A549 (cell line): ENCODE measurements around the gene SAPCD2. TPM values are rescaled to one million over a fixed set of nuclear protein-coding genes. Genes with fewer than 3 reads are reported as not detected.

Experiments used
- ATAC-seq, 2 experiments: fragments of 200-7000 bp in 1 of 2; fragments of >200 bp in 1 of 2; cut with Nextera tagmentation in 1 of 2; cut with Tn5 transposase in 1 of 2; 3 replicates each; pipeline versions ENCODE4 v1.8.0 to v1.9.1; 2018 to 2020; ENCODE audit warnings: mild to moderate bottlenecking in 1 of 2, moderate library complexity in 1 of 2
- CTCF ChIA-PET: fragments of 300-600 bp; sonication (Branson Sonifier 250); formaldehyde crosslinking; extraction: SDS; loops from one replicate; lab custom pipeline; 2021; ENCODE audit warnings: antibody characterized with exemption, inconsistent platforms; lab: Yijun Ruan, JAX
- POLR2A ChIA-PET: fragments of 350-600 bp; formaldehyde crosslinking; extraction: SDS; loops from one replicate; lab custom pipeline; 2021; ENCODE audit warnings: antibody characterized with exemption, inconsistent platforms; lab: Yijun Ruan, JAX
- DNase-seq, 2 experiments: peaks; one replicate each; pipeline versions ENCODE4 v3.0.0 to v3.0.0-alpha.2; 2011 to 2016; ENCODE audit warnings: low read depth in 1 of 2, low spot score in 1 of 2
- FAIRE-seq: peaks from 2 replicates; lab custom pipeline; 2011; peaks lifted over from hg19 to GRCh38; lab: Jason Lieb, UNC
- H3K27ac ChIP-seq, 2 experiments: fragments of >200 bp; sonication (Bioruptor Twin); formaldehyde crosslinking; 3 replicates each; pipeline ENCODE4 v1.5.1; 2016 to 2017
- H3K4me1 ChIP-seq: fragments of >200 bp; sonication (Bioruptor Twin); formaldehyde crosslinking; 3 replicates; pipeline ENCODE4 v1.6.1; 2016
- H3K4me2 ChIP-seq: fragments of >200 bp; sonication (Bioruptor Twin); formaldehyde crosslinking; 3 replicates; pipeline ENCODE4 v1.6.1; 2016
- H3K4me3 ChIP-seq: fragments of >200 bp; sonication (Bioruptor Twin); formaldehyde crosslinking; 3 replicates; pipeline ENCODE4 v1.5.1; 2016
- H3K9me3 ChIP-seq: fragments of >200 bp; sonication (Bioruptor Twin); formaldehyde crosslinking; 3 replicates; pipeline ENCODE4 v1.6.1; 2016
- CBX2 ChIP-seq: fragments of 200-600 bp; sonication (generic); IDR thresholded peaks from 2 replicates; pipeline ENCODE4 v1.6.1; 2016; ENCODE audit warnings: low read depth, mild to moderate bottlenecking, borderline replicate concordance
- CBX8 ChIP-seq: fragments of 200-600 bp; sonication (generic); IDR thresholded peaks from 2 replicates; pipeline ENCODE4 v1.6.1; 2016
- CHD4 ChIP-seq: fragments of 200-600 bp; sonication (generic); IDR thresholded peaks from 2 replicates; pipeline ENCODE4 v1.6.1; 2016; ENCODE audit warnings: antibody characterized with exemption, mild to moderate bottlenecking, borderline replicate concordance
- CTCF ChIP-seq: fragments of >200 bp; sonication (Bioruptor Twin); formaldehyde crosslinking; IDR thresholded peaks from 3 replicates; pipeline ENCODE4 v1.5.1; 2016
- HES2 ChIP-seq: fragments of >200 bp; sonication (Bioruptor Twin); formaldehyde crosslinking; IDR thresholded peaks from 2 replicates; pipeline ENCODE4 v1.6.1; 2016
- NPAS2 ChIP-seq: fragments of 250-450 bp; sonication (Bioruptor Pico); IDR thresholded peaks from 2 replicates; pipeline ENCODE4 v1.8.0; 2022; ENCODE audit warnings: mild to moderate bottlenecking, moderate library complexity, borderline replicate concordance
- RAD21 ChIP-seq, 2 experiments: fragments of >200 bp in 1 of 2; sonication (Bioruptor Twin) in 1 of 2; formaldehyde crosslinking in 1 of 2; IDR thresholded peaks in 1 of 2; conservative IDR thresholded peaks in 1 of 2; 2 replicates in 1 of 2; 3 replicates in 1 of 2; pipeline ENCODE4 v1.6.1; 2012 to 2018; ENCODE audit warnings: inconsistent platforms in 1 of 2
- REST ChIP-seq: fragments of 200-600 bp; sonication (generic); IDR thresholded peaks from 2 replicates; pipeline ENCODE4 v1.6.1; 2016; ENCODE audit warnings: antibody characterized with exemption, mild to moderate bottlenecking, moderate library complexity
- RFX5 ChIP-seq: fragments of 450-650 bp; IDR thresholded peaks from 2 replicates; pipeline ENCODE4 v1.7.1; 2014; ENCODE audit warnings: antibody characterized with exemption, mild to moderate bottlenecking, moderate library complexity
- SMC3 ChIP-seq: fragments of >200 bp; sonication (Bioruptor Twin); formaldehyde crosslinking; IDR thresholded peaks from 3 replicates; pipeline ENCODE4 v1.6.1; 2018; ENCODE audit warnings: inconsistent platforms
- WGBS: methylation state at CpG from one replicate; pipeline ENCODE4 v1.1.6; 2017; ENCODE audit errors: missing lambda C conversion rate; 5-methylcytosine and 5-hydroxymethylcytosine counted together
- polyA plus RNA-seq, 4 experiments: library from polyadenylated mRNA; depleted of rRNA in 3 of 4; stranded (reverse); fragments of >200 nt; fragmentation: RNase III in 1 of 4; extraction: RNeasy Plus Mini Kit Qiagen cat#74134 plus additional on column Dnase treatment in 1 of 4; gene quantifications; 2 replicates in 3 of 4; 3 replicates in 1 of 4; pipeline ENCODE4 v1.2.3, GENCODE V29; 2011 to 2017
- TF ChIP-seq, protein P1 (sequence below): IDR thresholded peaks from 2 replicates; pipeline ENCODE4 v1.6.1; 2012

The SAPCD2 gene
- polyA plus RNA-seq, 2 of the 4 experiments (the other 2 are of a cell fraction), result 6.9 to 14.6 TPM

DNA sequence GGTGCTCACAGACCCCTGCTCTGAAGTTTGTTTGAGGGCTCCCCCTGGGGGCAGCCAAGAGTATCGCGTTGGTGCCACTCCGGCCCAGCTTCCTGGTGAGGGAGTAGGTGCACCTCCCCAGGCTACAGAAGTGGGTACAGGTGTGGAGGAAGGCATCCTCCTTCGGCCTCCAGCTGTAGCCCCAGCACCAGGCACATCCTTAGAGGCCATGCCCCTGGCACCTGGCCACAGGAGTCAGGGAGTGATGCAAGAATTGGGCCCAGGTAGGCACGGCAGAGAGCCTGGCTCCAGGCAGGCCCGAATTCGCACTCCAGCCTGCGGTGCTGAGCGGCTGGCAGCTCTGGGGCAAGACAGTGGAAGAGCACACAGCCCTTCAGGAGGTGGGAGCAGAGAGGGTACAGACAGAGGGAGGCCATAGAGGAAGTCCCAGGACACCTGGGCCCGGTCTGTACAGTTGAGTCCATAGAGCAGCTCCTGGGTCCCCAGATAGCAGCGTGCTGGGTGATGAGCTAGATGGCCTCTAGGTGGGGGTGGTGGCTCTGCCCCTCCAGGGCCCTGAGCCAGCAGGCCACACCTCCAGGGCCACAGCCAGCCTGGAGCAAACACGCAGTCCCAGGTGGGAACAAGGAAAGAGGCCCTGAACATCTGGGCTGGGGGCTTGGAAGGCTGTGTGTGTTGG lies 2.4 kb downstream of the SAPCD2 start:
- ChIA-PET POLR2A (interaction anchor here (0.6 to 1.7 kb wide), 4 partner anchors 13 to 21 kb away, joined by 3 to 6 read pairs (median 4); partner anchors contain the start of gene MAN1B1), CTCF (interaction anchor here (0.5 to 19.2 kb wide), 39 partner anchors 14 to 301 kb away, joined by 3 to 656 read pairs (median 4); partner anchors contain the start of genes ABCA2, CLIC3, ENTPD2 and FUT7)
- Histone ChIP-seq H3K4me3 (no peak overlapping the region), H3K27ac (peak overlapping the region in 1 of 2 experiments; percentile 48; a peak in 1 of 6 replicates), H3K4me1 (peaks cover 27% of the 10 kb centered on the region), H3K9me3 (no peaks in the 10 kb centered on the region), H3K4me2 (no peak overlapping the region; the same call in 2 of the 3 replicates)
- FAIRE-seq (no peak), ATAC-seq (peak; percentile 44 to 73), DNase-seq (peak; percentile 88)
- 37% methylated on average over 4 of the region's 12 CpGs for WGBS
- TF ChIP-seq HES2, result no peak
- TF ChIP-seq SMC3, result peak; percentile 60
- no peak for TF ChIP-seq NPAS2 (CRISPR knock-in tag)
- no peak for TF ChIP-seq RFX5
- TF ChIP-seq CHD4, result no peak
- peak; percentile 59 to 62 for TF ChIP-seq RAD21 (conservative IDR thresholded peaks at IDR 0.05 in 1 of 2, IDR thresholded peaks at IDR 0.05 in 1 of 2)
- TF ChIP-seq CTCF, result peak; percentile 73
- no peak for TF ChIP-seq CBX8
- TF ChIP-seq, protein P1, sequence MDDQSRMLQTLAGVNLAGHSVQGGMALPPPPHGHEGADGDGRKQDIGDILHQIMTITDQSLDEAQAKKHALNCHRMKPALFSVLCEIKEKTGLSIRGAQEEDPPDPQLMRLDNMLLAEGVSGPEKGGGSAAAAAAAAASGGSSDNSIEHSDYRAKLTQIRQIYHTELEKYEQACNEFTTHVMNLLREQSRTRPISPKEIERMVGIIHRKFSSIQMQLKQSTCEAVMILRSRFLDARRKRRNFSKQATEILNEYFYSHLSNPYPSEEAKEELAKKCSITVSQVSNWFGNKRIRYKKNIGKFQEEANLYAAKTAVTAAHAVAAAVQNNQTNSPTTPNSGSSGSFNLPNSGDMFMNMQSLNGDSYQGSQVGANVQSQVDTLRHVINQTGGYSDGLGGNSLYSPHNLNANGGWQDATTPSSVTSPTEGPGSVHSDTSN, result no peak

GRCh38 chr9:137066096-137066861 lies 4.1 kb downstream of the SAPCD2 start:
- POLR2A ChIA-PET, result interaction anchor here (1.7 kb wide), 1 partner anchor 11 kb away, joined by 5 read pairs; no protein-coding TSS in a partner anchor
- WGBS, result 93% methylated on average over 23 of the region's 26 CpGs
- Histone ChIP-seq H3K27ac (no peak overlapping the region), H3K4me2 (no peak overlapping the region), H3K9me3 (no peaks in the 10 kb centered on the region), H3K4me3 (no peak overlapping the region), H3K4me1 (peaks cover 25% of the 10 kb centered on the region)
- DNase-seq, result no peak
- no peak for ATAC-seq
- FAIRE-seq, result no peak
- TF ChIP-seq RAD21 (conservative IDR thresholded peaks at IDR 0.05 in 1 of 2, IDR thresholded peaks at IDR 0.05 in 1 of 2), result no peak
- TF ChIP-seq REST, result no peak
- no peak for TF ChIP-seq CBX2
- CTCF ChIA-PET, result interaction anchor here (0.8 to 19.2 kb wide), 15 partner anchors 13 to 283 kb away, joined by 3 to 656 read pairs (median 4); partner anchors contain the start of genes ABCA2, ENTPD2, FUT7 and MAN1B1
